HepG2 (cell line): ENCODE measurements around the gene DCAF7. TPM values are rescaled to one million over a fixed set of nuclear protein-coding genes. Genes with fewer than 3 reads are reported as not detected.

Source experiments
- FOSL1 ChIP-seq: sonication (generic); formaldehyde crosslinking; IDR thresholded peaks from 2 replicates; pipeline ENCODE4 v1.9.0; 2021; ENCODE audit warnings: missing genetic modification reagents, borderline replicate concordance
- HNRNPLL ChIP-seq: fragments of 200-400 bp; formaldehyde crosslinking; IDR thresholded peaks from 2 replicates; pipeline ENCODE4 v1.6.1; 2017; ENCODE audit warnings: mild to moderate bottlenecking, low read depth, low read length; ENCODE audit not compliant: poor library complexity, severe bottlenecking
- HNRNPUL1 ChIP-seq: fragments of 200-400 bp; formaldehyde crosslinking; IDR thresholded peaks from 2 replicates; pipeline ENCODE4 v1.6.1; 2017; ENCODE audit warnings: low read depth, mild to moderate bottlenecking, low read length, moderate library complexity
- IRX3 ChIP-seq: sonication (generic); formaldehyde crosslinking; IDR thresholded peaks from 2 replicates; pipeline ENCODE4 v1.8.1; 2023; ENCODE audit warnings: mild to moderate bottlenecking, low read depth, missing genetic modification reagents, borderline replicate concordance
- JUND ChIP-seq: sonication (generic); formaldehyde crosslinking; IDR thresholded peaks from 2 replicates; pipeline ENCODE4 v1.8.0; 2022; ENCODE audit warnings: mild to moderate bottlenecking, missing genetic modification reagents
- MBD4 ChIP-seq: IDR thresholded peaks from 2 replicates; pipeline ENCODE4 v1.6.1; 2012; ENCODE audit warnings: low read length, inconsistent platforms, borderline replicate concordance
- RARA ChIP-seq: IDR thresholded peaks from 2 replicates; pipeline ENCODE4 v1.6.1; 2016; ENCODE audit warnings: missing genetic modification reagents, missing compliant biosample characterization
- RNF2 ChIP-seq: fragments of 450-650 bp; conservative IDR thresholded peaks from 2 replicates; pipeline ENCODE4 v1.6.1; 2016; ENCODE audit warnings: low read depth
- SNAPC4 ChIP-seq: sonication (generic); formaldehyde crosslinking; IDR thresholded peaks from 2 replicates; pipeline ENCODE4 v1.4.0; 2020; ENCODE audit warnings: mild to moderate bottlenecking, missing genetic modification reagents
- SOX5 ChIP-seq: IDR thresholded peaks from 2 replicates; pipeline ENCODE4 v1.6.1; 2016; ENCODE audit warnings: borderline replicate concordance
- ZKSCAN1 ChIP-seq: fragments of 150-350 bp; IDR thresholded peaks from 2 replicates; pipeline ENCODE4 v1.6.1; 2014; ENCODE audit warnings: low read length
- ZKSCAN5 ChIP-seq: sonication (generic); formaldehyde crosslinking; IDR thresholded peaks from 2 replicates; pipeline ENCODE4 v1.5.1; 2020; ENCODE audit warnings: mild to moderate bottlenecking, missing genetic modification reagents
- ZMYM3 ChIP-seq: sonication (generic); formaldehyde crosslinking; IDR thresholded peaks from 2 replicates; pipeline ENCODE4 v1.5.1; 2020; ENCODE audit warnings: mild to moderate bottlenecking, missing genetic modification reagents
- ZNF292 ChIP-seq: sonication (generic); formaldehyde crosslinking; IDR thresholded peaks from 2 replicates; pipeline ENCODE4 v1.8.1; 2022; ENCODE audit warnings: mild to moderate bottlenecking, low read depth, missing genetic modification reagents, borderline replicate concordance
- ZNF451 ChIP-seq: sonication (generic); formaldehyde crosslinking; IDR thresholded peaks from 2 replicates; pipeline ENCODE4 v1.5.0; 2020; ENCODE audit warnings: mild to moderate bottlenecking, missing genetic modification reagents
- ZNF543 ChIP-seq: sonication (generic); formaldehyde crosslinking; IDR thresholded peaks from 2 replicates; pipeline ENCODE4 v1.4.0; 2020; ENCODE audit warnings: mild to moderate bottlenecking, missing genetic modification reagents
- ZNF558 ChIP-seq: sonication (generic); formaldehyde crosslinking; IDR thresholded peaks from 2 replicates; pipeline ENCODE4 v1.9.0; 2022; ENCODE audit warnings: mild to moderate bottlenecking, missing genetic modification reagents, borderline replicate concordance
- ZNF577 ChIP-seq: sonication (generic); formaldehyde crosslinking; IDR thresholded peaks from 2 replicates; pipeline ENCODE4 v1.4.0; 2020; ENCODE audit warnings: mild to moderate bottlenecking, low read depth, missing genetic modification reagents, borderline replicate concordance
- ZNF749 ChIP-seq: sonication (generic); formaldehyde crosslinking; IDR thresholded peaks from 2 replicates; pipeline ENCODE4 v1.8.0; 2022; ENCODE audit warnings: mild to moderate bottlenecking, missing genetic modification reagents, moderate library complexity, borderline replicate concordance
- ZNF775 ChIP-seq: sonication (generic); formaldehyde crosslinking; IDR thresholded peaks from 2 replicates; pipeline ENCODE4 v1.4.0; 2020; ENCODE audit warnings: missing genetic modification reagents, mild to moderate bottlenecking, moderate library complexity, borderline replicate concordance
- ZNF781 ChIP-seq: sonication (generic); formaldehyde crosslinking; IDR thresholded peaks from 2 replicates; pipeline ENCODE4 v1.5.1; 2020; ENCODE audit warnings: borderline replicate concordance, mild to moderate bottlenecking, missing genetic modification reagents; ENCODE audit errors: not compliant biosample characterization
- ZNF788 ChIP-seq: sonication (generic); formaldehyde crosslinking; IDR thresholded peaks from 2 replicates; pipeline ENCODE4 v1.5.0; 2020; ENCODE audit warnings: mild to moderate bottlenecking, missing genetic modification reagents, borderline replicate concordance
- ZSCAN22 ChIP-seq: sonication (generic); formaldehyde crosslinking; IDR thresholded peaks from 2 replicates; pipeline ENCODE4 v1.4.0; 2020; ENCODE audit warnings: mild to moderate bottlenecking, missing genetic modification reagents
- polyA plus RNA-seq, 8 experiments: library from polyadenylated mRNA; depleted of rRNA in 3 of 8; stranded (reverse) in 7 of 8; unstranded in 1 of 8; fragments of >200 nt; fragmentation: Illumina TruSeq in 4 of 8; extraction: Trizol in 4 of 8; gene quantifications; 2 replicates each; pipeline versions ENCODE4 v1.2.1 to v1.2.3, GENCODE V29; 2011 to 2016; ENCODE audit warnings: low read depth in 4 of 8, missing spikeins in 1 of 8, mixed read lengths in 1 of 8; ENCODE audit not compliant: insufficient read depth in 1 of 8
- total RNA-seq, 5 experiments: library from RNA; depleted of rRNA; stranded (reverse); fragments of >200 nt; fragmentation: Illumina TruSeq; extraction: Trizol; gene quantifications; 2 replicates each; pipeline ENCODE4 v1.2.3, GENCODE V29; 2016; ENCODE audit warnings: low read depth in 1 of 5

DCAF7 gene
- total and polyA plus RNA-seq, 2 of the 13 experiments (the other 11 are each of a cell fraction or from before 2014, with no cell fraction given) = 55.2 to 73.4 TPM

- TF ChIP-seq RNF2 (peak; percentile 70), ZNF558 (no peak), FOSL1 (CRISPR knock-in tag) (no peak), ZNF775 (CRISPR knock-in tag) (peak; percentile 50; the same call in 1 of the 2 replicates), ZNF749 (CRISPR knock-in tag) (no peak), ZSCAN22 (CRISPR knock-in tag) (no peak), JUND (CRISPR knock-in tag) (peak; percentile 37; the same call in 1 of the 2 replicates), ZNF781 (CRISPR knock-in tag) (no peak), ZKSCAN1 (no peak), SNAPC4 (CRISPR knock-in tag) (no peak), ZNF451 (peak; percentile 47; the same call in 1 of the 2 replicates), ZKSCAN5 (peak; percentile 46; the same call in 1 of the 2 replicates), HNRNPUL1 (no peak), MBD4 (no peak), ZNF788 (peak; percentile 98), ZMYM3 (CRISPR knock-in tag) (peak; percentile 94), ZNF577 (no peak), RARA (CRISPR knock-in tag) (peak; percentile 91), HNRNPLL (no peak), ZNF292 (CRISPR knock-in tag) (peak; percentile 95; the same call in 1 of the 2 replicates), ZNF543 (CRISPR knock-in tag) (peak; percentile 95), SOX5 (CRISPR knock-in tag) (peak; percentile 79), IRX3 (CRISPR knock-in tag) (no peak)
Measured at GRCh38 chr17:63531022-63531965, 19.0 kb upstream of the DCAF7 start (continued).
